Ascending aorta (tissue), 2 donors: ENCODE measurements around the gene CCDC150. TPM values are rescaled to one million over a fixed set of nuclear protein-coding genes. Genes with fewer than 3 reads are reported as not detected.

Experiments
- DNase-seq, 2 donors: peaks; one replicate each; pipeline ENCODE4 v3.0.0-alpha.2; 2019; ENCODE audit warnings: low spot score in 2 of 2
- H3K27ac ChIP-seq, 2 donors: fragments of 200-600 bp; sonication (generic); one replicate each; pipeline ENCODE4 v1.5.1; 2016 to 2017; ENCODE audit warnings: mild to moderate bottlenecking in 1 of 2
- H3K27me3 ChIP-seq: fragments of 200-600 bp; sonication (generic); one replicate; pipeline ENCODE4 v1.5.1; 2017
- H3K36me3 ChIP-seq, 2 donors: fragments of 200-600 bp; sonication (generic); one replicate each; pipeline ENCODE4 v1.5.1; 2016
- H3K4me1 ChIP-seq, 2 donors: fragments of 200-600 bp; sonication (generic); one replicate each; pipeline ENCODE4 v1.5.1; 2016 to 2017; ENCODE audit warnings: mild to moderate bottlenecking in 1 of 2
- H3K4me3 ChIP-seq, 2 donors: fragments of 200-600 bp; sonication (generic); one replicate each; pipeline ENCODE4 v1.5.1; 2016 to 2017; ENCODE audit warnings: mild to moderate bottlenecking in 1 of 2
- H3K9me3 ChIP-seq, 2 donors: fragments of 200-600 bp; sonication (generic); one replicate each; pipeline ENCODE4 v1.5.1; 2016
- intact Hi-C: fragments of 100-400 bp; cut with DNase I; formaldehyde crosslinking; loops from one replicate; pipeline ENCODE4 v1.15.1; 2023
- total RNA-seq: library from RNA; depleted of rRNA; stranded (reverse); fragments of >200 nt; gene quantifications from one replicate; pipeline ENCODE4 v1.1.0, GENCODE V29; 2016
- TF ChIP-seq, protein P1 (sequence below), 3 experiments: fragments of 200-600 bp in 2 of 3; fragments of 450-650 bp in 1 of 3; sonication (generic) in 2 of 3; IDR thresholded peaks; one replicate each; pipeline ENCODE4 v1.5.1; 2016 to 2019; ENCODE audit warnings: antibody characterized with exemption in 3 of 3, mild to moderate bottlenecking in 1 of 3, moderate library complexity in 1 of 3

The CCDC150 gene
- total RNA-seq, 1 donor from 2014 or later: 7.1 TPM

DNA sequence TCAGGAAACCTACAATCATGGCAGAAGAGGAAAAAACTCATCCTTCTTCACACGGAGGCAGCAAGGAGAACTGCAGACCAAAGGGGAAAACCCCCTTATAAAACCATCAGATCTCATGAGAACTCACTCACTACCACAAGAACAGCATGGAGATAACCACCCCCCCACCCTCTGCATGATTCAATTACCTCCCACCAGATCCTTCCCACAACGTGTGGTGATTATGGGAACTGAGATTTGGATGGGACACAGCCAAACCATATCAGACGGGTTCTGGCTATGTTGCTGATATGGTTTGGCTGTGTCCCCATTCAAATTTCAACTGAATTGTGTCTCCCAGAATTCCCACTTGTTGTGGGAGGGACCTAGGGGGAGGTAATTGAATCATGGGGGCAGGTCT, 28.7 kb upstream of the CCDC150 start:
- Histone ChIP-seq H3K27me3 (no peaks in the 10 kb centered on the region), H3K4me3 (no peak overlapping the region), H3K36me3 (no peaks in the 10 kb centered on the region), H3K9me3 (no peaks in the 10 kb centered on the region), H3K4me1 (peaks cover 0 to 4% of the 10 kb centered on the region in 2 donors), H3K27ac (no peak overlapping the region)
- TF ChIP-seq, protein P1, sequence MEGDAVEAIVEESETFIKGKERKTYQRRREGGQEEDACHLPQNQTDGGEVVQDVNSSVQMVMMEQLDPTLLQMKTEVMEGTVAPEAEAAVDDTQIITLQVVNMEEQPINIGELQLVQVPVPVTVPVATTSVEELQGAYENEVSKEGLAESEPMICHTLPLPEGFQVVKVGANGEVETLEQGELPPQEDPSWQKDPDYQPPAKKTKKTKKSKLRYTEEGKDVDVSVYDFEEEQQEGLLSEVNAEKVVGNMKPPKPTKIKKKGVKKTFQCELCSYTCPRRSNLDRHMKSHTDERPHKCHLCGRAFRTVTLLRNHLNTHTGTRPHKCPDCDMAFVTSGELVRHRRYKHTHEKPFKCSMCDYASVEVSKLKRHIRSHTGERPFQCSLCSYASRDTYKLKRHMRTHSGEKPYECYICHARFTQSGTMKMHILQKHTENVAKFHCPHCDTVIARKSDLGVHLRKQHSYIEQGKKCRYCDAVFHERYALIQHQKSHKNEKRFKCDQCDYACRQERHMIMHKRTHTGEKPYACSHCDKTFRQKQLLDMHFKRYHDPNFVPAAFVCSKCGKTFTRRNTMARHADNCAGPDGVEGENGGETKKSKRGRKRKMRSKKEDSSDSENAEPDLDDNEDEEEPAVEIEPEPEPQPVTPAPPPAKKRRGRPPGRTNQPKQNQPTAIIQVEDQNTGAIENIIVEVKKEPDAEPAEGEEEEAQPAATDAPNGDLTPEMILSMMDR (IDR thresholded peaks at IDR 0.05): no peak
- DNase-seq: no peak
- intact Hi-C loops: no loop called here

DNA sequence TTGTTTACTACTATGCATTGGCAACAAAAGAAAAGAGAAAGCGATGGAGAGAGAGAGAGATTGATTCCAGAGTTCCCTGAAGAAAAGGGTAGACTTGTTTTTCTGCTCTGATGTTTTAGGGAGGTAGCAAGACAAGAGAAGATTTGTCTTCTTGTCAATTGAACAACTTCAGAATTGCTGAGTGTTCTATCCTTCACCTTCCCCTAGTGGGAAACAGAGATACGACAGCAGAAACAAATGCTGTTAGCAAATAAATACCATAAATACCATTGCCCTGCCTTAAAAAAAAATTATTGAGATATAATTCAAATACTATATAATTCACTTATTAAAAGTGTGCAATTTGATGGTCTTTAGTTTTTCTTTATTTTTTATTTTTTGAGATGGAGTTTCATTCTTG, 26.2 kb upstream of the CCDC150 start:
- DNase-seq: no peak
- Histone ChIP-seq H3K4me3 (no peak overlapping the region), H3K27ac (no peak overlapping the region), H3K4me1 (no peaks in the 10 kb centered on the region), H3K36me3 (no peaks in the 10 kb centered on the region), H3K27me3 (no peaks in the 10 kb centered on the region), H3K9me3 (no peaks in the 10 kb centered on the region)
- TF ChIP-seq, protein P1 (IDR thresholded peaks at IDR 0.05): no peak
- intact Hi-C loops: no loop called here

DNA sequence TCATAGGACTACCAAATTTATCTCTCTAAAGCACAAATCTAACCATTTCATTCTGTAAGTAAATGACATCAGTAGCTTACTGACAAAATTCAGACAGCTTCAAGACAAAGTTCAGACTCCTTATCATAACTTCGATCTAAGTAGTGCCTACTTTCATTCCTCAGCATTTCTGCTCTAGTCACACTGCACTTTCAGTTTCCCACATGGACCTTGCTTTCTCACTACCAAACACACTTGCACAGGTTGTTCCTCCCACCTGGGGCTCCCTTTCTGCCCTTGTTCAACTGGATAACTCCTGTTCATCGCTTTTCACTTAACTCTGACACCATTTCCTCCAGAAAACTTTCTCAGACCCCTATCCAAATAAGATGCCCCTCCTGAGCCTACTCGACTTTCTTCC, 22.1 kb upstream of the CCDC150 start:
- TF ChIP-seq, protein P1 (IDR thresholded peaks at IDR 0.05): no peak
- Histone ChIP-seq H3K4me1 (no peaks in the 10 kb centered on the region), H3K4me3 (no peak overlapping the region), H3K36me3 (no peaks in the 10 kb centered on the region), H3K9me3 (no peaks in the 10 kb centered on the region), H3K27me3 (no peaks in the 10 kb centered on the region), H3K27ac (no peak overlapping the region)
- DNase-seq: no peak
- intact Hi-C loops: no loop called here

DNA sequence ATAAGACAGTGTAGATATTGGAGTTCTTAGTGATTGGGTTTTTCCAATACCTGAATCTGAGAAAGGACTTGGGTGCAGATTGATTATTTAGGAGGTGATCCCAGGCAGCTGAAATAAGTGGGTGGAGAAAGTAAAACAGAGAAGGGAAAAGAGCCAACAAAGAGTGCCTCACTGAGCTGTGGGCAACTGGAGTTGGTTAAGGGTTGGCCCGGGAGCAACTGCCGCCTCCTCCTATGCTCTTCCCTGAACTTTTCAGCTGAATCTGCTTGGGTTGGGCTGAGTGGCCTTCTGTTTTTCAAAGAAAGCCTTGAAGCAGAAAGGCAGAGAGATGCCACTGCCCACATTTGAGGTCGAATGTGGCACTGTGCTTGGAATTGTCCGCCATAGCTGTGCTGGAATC, 20.9 kb upstream of the CCDC150 start:
- intact Hi-C loops: no loop called here
- TF ChIP-seq, protein P1 (IDR thresholded peaks at IDR 0.05): no peak
- Histone ChIP-seq H3K9me3 (no peaks in the 10 kb centered on the region), H3K27me3 (no peaks in the 10 kb centered on the region), H3K4me3 (no peak overlapping the region), H3K27ac (no peak overlapping the region), H3K36me3 (no peaks in the 10 kb centered on the region), H3K4me1 (no peaks in the 10 kb centered on the region)
- DNase-seq: no peak

DNA sequence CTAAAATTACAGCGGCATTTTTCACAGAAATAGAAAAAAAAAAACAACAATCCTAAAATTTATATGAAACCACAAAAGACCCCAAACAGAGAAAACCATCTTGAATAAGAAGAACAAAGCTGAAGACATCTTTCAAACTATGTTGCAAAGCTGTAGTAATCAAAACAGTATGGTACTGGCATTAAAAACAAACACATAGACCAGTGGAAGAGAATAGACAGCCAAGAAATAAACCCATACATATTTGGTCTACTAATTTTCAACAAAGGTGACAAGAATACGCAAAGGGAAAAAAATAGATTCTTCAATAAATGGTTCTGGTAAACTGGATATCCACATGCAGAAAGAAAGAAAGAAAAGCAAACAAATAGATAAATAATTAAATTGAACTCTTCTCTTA, 9.0 kb upstream of the CCDC150 start:
- H3K9me3 ChIP-seq: peaks cover 0 to 12% of the 10 kb centered on the region in 2 donors
- intact Hi-C loops: loop anchor here (10.0 kb wide), 1 partner anchor 804 kb away; the partner anchor contains the start of gene SF3B1
- no peaks in the 10 kb centered on the region for H3K36me3 ChIP-seq
- no peak for DNase-seq
- TF ChIP-seq, protein P1 (IDR thresholded peaks at IDR 0.05): no peak
- H3K4me1 ChIP-seq: no peaks in the 10 kb centered on the region
- H3K27ac ChIP-seq: no peak overlapping the region
- no peaks in the 10 kb centered on the region for H3K27me3 ChIP-seq
- H3K4me3 ChIP-seq: no peak overlapping the region

DNA sequence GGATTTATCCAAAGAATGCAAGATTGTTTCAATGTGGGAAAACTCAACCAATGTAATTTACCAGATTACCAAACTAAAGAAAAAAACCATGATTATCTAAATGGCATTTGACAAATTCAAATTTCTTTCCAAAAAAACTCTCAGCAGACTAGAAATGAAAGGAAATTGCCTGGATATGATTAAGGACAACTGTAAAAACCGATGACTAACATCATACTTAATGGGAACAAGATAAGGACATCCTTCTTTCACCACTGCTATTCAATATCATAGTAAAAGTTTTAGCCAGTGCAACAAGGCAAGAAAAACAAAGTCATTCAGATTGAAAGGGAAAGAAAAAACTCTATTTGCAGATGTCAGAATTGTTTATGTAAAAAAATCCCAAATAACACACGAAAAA, 4.4 kb upstream of the CCDC150 start:
- H3K27me3 ChIP-seq: no peaks in the 10 kb centered on the region
- no peak overlapping the region for H3K27ac ChIP-seq
- peaks cover 0 to 5% of the 10 kb centered on the region in 2 donors for H3K4me1 ChIP-seq
- H3K36me3 ChIP-seq: no peaks in the 10 kb centered on the region
- intact Hi-C loops: loop anchor here (5.0 to 10.0 kb wide), 4 partner anchors 292 to 817 kb away; partner anchors contain the start of genes COQ10B, DNAH7, PGAP1 and SF3B1
- TF ChIP-seq, protein P1 (IDR thresholded peaks at IDR 0.05): no peak
- peaks cover 0 to 12% of the 10 kb centered on the region in 2 donors for H3K9me3 ChIP-seq
- DNase-seq: no peak
- H3K4me3 ChIP-seq: no peak overlapping the region
